Activated CD8-positive, alpha-beta memory T cell treated with anti-CD3 and anti-CD28 coated beads, Interleukin-2, amount 50 U/mL, for 24 hours (primary cell): ENCODE data around the gene UBE4B.

ENCODE experiments used
- DNase-seq: peaks from one replicate; pipeline ENCODE4 v3.0.0-alpha.2; 2020; ENCODE audit errors: extremely low read depth

UBE4B gene

DNA sequence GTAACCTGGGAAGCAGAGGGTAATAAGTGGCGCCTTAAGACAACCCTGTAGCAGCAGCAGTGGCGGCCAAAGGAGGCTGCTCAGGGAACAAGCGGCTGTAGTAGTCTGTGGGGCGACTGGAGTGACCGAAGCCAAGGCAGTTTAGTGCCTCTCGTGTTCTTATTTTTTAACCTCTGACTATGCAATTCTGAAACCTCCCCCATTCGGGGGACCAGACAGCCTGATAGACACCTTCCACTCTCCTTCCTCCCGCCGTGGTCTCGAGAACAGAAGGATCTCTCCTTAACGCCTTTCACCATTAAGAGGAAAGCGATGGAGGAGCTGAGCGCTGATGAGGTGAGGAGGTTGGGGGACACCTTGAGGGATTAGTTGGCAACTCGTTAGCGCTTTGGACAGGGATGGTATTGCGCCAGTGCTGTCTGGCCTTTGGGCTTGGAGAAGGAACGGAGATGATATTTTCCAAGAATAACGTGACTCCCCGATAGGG is 644 bp downstream of the UBE4B start:
- DNase-seq: no peak

DNA sequence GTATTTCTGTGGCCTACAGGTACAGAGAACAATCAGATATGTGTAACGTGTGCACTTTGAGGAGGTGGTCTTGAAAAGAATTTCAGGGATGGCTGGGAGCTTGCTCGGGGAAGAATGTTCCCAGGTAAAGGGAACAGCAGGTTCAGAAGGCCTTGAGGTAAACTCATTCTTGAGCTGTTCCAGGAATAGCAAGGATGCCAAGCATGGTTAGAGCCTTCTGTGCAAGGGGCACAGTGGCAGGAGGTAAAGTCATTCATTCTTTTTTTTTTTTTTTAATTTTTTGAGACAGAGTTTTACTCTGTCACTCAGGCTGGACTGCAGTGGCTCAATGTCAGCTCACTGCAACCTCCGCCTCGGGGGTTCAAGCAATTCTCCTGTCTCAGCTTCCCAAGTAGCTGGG is 10.0 kb downstream of the UBE4B start:
- DNase-seq: no peak

DNA sequence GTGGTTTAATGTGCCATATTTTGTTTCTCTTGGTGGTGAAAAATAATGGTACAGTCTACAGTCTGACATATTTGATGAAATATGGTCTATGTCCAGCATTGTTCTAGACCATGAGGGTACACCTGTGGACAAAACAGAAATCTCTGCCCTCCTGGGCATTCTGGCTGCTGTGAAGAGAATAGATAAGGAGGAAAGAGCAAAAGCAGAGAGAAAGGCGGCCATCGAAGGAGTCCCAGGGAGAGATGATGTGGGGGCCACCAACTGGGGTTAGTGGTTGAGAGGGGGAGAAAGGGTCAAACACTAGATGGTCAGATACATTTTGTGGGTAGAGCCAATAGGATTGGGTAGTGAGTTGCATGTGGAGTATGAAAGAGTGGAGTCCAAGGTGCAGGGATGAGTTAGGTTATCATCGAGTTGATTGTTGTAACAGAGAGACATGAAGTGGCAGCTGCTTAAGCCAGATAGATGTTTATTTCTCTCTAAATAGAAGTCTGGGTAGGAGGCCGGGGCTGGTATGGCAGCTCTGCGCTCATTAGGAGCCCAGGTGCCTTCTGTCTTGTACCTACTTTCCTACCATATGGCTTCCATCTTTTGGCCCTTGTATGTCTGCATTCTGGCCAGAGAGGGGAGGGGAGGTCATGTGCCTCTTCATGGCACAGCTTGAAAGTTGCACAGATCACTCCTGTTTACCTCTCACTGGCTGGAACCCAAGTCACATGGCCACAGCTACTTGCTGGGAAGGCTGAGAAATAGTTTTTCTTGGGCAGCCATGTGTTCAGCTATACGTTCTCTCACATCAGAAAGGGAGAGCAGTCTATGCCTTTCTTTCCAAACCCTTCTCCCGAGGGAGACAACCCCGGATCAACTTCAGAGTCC is 13.0 kb downstream of the UBE4B start:
- DNase-seq: no peak

DNA sequence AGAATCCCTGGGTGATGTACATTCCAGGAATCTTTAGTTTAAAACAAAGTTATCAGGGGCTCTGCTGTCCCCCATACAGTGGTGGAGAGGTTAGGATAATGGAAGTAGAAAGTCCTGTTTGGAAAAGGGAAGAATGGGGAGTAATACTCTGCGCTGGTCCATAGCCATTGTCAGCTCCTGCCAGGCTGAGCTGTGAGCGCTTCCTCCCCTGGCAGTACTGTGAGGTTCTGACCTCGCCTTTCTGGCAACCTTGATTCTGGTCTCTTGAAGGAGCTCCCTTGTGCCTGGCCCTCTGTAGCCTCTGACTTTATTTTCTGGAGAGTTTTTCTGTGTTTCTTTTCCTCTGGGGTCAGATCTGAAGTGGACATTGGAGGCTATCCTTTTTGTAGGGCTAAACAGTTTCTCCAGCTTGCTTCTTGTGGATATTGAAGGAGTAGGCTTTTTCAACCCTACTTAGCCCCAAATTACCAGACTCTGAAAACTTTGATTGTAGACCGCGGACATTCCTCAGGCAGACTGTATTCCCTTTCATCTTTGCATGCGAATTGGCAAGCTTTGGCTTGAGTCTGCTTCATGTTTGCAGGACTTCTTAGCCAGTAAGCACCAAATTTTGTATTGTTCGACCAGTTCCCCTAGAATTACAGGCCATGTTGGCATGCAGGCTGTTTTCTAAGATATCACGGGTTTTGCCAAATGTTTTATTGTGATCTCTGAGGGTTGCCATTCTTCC is 13.8 kb downstream of the UBE4B start:
- no peak for DNase-seq

DNA sequence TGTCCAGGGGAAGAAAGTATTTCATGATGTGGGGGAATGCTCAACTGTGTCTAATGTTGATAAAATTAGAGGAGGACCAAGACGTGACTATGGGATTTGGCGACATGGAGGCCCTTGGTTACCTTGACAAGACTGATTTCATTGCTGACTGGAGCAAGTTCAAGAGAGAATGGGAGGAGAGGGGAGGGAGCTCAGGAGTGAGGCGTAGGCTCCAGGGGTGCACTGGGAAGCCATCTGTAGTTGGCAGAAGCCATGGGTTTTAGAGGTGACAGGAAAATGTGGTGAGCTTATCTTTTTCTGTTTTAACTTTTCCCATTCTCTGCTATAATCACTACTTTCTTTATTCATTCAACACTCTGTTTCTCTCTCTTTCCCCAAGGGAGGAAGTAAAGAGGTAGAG is 15.8 kb downstream of the UBE4B start:
- DNase-seq: no peak

DNA sequence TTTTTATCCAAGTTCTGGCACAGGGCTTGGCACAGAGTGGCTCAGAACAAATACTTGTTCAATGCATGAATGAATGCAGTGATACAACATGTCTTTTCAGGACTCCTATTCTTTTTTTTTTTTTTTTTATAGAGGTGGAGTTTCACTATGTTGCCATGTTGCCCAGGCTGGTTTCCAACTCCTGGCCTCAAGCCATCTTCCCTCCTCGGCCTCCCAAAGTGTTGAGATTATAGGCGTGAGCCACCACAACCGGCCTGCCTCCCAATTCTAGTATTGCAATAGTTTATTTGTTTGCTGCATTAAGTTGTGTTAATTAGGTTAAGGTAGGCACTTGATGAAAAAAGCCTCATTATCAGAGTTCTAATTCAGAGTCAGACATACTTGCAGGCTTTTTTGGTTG is 17.9 kb downstream of the UBE4B start:
- no peak for DNase-seq

DNA sequence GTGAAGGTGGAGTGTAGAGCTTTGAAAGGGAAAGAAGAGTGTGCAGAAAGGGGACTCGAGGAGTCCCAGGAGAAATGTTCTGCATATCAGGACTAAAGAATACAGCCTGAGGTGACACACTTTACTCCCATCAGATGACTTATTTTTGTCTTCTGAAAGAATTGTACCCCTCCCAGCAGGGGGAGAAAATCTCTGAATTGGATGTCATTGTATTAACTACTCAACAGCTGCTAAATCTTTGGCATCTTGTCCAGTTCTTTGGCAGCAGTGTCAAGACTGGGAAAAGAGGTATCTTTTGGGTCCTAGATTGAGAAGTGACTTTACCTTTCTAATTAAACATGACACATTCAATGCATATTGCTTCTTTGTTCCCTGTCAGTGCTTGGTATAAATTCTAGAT is 18.9 kb downstream of the UBE4B start:
- DNase-seq: no peak

DNA sequence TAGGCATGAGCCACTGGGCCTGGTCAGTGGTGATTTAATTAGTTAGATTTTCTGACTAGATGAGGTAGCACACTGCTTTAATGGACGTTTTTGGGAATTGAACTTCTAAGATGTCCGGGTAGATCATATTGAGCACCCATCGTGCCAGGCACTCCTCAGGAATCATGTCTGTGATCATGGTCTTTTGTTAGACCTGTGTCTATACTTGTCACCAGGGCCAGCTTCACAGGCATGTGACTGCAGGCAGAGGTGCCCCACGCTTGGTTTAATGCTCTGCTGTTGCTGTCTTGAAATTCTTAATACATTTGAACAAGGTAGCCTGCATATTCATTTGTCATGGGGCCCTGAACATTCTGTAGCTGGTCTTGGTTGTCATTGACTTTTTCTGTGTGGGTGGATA is 19.6 kb downstream of the UBE4B start:
- no peak for DNase-seq

DNA sequence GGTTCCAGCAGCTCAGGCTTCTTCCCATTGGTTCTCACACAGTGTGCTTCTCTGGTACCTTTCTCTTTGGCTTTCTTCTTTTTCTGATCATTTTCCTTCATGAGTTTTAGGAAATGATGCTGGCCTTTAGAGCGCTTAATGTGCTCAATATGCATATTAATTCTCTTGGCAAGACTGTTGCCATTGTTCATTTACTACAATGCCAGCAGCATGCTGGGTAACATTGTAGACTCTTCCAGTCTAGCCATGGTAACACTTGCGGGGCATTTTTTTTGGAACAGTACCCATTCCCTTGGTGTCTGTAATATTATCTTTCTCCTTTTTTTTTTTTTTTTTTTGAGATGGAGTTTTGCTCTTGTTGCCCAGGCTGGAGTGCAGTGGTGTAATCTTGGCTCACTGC is 21.7 kb downstream of the UBE4B start:
- no peak for DNase-seq

DNA sequence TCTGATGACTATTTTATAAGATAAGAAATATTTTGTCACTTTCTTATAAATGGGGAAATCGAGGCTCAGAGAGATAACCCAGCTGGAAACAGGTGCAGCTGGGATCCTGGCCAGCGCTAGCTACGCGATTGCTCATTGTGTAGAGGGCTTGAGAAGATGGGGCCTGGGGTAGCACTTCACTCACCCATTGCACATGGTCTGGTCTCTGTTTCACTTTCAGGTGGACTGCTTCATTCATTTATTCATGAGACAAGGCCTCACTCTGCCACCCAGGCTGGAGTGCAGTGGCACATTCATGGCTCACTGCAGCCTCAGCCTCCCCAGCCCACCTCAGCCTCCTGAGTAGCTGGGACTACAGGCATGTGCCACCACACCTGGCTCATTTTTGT is 23.8 kb downstream of the UBE4B start:
- DNase-seq: no peak

DNA sequence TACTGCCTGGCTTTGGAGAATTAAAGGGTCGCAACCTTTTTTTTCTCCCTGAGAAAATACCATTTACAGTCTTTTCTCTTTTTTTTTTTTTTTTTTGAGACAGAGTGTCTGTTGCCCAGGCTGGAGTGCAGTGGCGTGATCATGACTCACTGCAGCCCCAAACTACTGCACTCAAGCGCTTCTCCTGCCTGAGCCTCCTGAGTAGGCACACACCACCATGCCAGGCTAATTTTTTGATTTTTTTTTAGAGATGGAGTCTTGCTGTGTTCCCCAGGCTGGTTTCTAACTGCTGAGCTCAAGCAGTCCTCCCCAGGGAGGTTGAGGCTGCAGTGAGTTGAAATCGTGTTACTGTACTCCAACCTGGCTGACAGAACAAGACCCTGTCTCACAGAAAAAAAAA is 24.6 kb downstream of the UBE4B start:
- no peak for DNase-seq

DNA sequence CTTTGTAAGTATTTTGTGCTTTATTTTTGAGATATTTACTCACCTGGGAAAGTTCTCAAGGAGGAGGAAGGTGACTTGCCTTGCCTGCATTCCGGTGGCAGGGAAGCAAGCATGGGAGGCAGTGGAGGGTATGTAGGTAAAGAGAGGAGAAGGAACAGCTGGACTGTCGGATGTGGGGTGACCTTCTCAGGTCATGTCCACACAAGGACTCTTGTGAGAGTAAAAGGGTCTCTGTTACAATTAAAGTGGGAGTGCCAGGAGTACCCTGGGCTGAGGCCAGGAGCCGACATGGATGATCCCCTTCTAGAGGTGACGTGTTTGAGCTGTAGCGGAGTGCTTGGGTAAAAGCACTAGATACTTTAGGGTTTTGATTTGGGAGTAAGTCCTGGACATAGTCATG is 25.0 kb downstream of the UBE4B start:
- DNase-seq: no peak

DNA sequence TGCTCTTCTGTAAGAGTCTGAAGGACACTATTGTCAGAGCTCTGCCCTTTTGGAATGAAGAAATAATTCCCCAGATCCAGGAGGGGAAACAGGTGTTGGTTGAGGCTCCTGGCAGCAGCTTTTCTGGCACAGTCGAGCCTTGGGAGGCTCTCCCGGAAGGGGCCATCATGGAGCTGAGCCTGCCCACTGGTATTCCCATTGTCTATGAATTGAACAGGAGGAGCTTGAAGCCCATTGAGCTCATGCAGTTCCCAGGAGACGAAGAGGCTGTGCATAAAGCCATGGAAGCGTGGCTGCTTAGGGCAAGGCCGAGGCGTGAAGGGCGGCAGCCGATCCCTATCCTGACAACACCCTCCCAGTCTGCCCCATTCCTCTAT is 26.6 kb downstream of the UBE4B start:
- no peak for DNase-seq

DNA sequence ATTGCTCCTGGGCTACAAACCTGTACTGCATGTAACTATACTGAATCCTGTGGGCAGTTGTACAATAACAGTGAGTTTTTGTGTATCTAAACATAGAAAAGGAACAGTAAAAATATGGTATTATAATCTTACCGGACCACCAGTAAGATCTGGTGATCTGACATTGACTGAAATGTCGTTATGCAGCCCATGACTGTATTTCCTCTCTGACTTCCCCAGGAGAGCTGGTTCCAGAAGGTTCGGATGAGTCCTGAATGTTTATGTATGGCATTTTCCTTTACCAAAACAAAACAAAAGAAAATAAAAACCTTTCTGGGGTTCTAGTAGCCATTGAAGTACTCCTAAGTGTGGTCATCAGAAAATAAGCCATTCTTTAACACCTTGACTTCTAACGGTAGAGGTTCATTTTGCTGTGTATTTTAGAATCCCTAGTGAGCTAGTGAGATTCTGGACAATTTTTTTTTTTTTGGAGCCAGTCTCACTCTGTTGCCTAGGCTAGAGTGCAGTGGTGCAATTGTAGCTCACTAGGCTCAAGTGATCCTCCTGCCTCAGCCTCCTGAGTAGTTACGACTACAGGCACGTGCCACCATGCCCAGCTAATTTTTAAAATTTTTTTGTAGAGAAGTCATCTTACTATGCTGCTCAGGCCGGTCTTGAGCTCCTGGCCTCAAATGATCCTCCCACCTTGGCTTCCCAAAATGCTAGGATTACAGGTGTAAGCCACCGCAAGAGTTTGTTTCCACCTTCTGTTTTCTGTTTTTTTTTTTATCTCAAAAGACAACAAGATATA is 27.7 kb downstream of the UBE4B start:
- no peak for DNase-seq

DNA sequence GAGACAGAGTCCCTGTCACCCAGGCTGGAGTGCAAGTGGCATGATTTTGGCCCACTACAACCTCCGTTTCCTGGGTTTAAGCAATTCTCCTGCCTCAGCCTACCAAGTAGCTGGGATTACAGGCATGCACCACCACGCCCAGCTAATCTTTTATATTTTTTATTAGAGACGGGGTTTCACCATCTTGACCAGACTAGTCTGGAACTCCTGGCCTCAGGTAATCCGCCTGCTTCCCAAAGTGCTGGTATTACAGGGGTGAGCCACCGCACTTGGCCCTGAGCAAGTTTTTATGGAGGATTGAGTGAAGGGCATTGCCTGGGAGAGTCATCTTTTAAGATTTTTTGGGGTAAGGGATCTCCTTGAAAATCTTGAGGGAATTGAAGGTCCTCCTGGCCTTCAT is 28.5 kb downstream of the UBE4B start:
- no peak for DNase-seq

DNA sequence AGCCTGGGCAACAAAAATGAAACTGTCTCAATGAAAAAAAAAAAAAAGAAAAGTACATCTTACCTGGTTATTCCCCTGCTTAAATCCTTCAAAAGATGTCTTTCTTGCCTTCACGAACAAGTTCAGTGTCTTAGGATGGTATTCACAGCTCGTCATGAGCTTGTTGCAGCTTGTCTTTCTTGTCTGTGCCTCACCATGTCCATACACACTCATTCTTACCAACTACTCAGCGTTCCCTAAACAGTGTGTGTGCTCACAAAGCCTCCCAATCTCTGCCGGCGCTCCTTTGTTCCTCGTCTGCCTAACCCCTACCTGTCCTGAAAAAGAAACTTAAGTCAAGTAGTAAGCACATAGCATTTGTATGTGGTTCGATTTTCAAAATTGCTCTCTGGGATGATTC is 31.1 kb downstream of the UBE4B start:
- no peak for DNase-seq

DNA sequence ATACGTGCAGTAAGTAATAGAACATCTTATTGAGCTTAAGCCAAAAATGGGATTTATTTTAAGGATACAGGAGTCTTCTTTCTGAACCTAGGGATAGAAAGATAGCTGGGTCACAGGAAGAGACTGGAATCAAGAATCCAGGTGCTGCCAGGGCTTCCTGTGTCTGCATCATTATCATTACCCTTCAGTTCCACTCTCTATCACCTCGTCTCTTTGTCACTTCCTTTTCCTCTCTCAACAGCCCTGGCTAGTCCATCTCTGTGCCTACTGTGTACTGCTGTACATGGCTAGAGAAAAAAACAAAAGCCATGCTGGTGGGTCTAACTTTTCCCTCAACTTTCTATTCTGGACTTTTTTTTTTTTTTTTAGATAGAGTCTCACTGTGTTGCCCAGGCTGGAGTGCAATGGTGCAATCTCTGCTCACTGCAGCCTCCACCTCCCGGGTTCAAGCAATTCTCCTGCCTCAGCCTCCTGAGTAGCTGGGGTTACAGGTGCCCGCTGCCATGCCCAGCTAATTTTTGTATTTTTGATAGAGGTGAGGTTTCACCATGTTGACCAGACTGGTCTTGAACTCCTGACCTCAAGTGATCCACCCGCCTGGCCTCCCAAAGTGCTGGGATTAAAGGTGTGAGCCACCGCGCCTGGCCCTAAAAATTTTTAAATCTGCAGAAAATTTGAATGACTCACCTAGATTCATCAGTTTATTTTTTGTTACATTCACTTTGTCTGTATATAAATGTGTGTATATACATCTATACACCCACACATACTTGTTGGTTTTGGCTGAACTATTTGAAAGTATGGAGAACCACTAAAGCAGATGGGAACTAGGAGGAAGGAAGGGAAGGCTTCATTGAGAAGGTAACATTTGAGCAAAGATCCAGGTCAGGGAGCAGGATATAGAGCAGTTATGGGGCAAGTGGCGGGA is 31.9 kb downstream of the UBE4B start:
- DNase-seq: no peak

DNA sequence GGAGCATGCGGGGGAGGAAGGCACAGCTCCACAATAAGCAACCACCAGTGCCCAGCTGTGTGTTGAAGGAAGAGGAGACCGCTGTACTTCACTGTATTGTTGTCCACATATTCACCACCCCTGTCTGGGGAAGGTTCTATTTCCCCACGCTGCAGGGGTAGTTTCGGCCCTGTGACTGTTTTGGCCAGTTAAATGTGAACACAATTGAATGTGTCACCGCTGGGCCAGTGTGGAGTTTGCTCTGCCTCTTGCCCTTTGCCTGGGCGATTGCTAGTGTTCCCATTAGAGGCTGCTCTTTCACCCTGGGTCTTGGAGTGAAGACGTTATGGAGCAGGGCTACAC is 32.6 kb downstream of the UBE4B start:
- DNase-seq: no peak

DNA sequence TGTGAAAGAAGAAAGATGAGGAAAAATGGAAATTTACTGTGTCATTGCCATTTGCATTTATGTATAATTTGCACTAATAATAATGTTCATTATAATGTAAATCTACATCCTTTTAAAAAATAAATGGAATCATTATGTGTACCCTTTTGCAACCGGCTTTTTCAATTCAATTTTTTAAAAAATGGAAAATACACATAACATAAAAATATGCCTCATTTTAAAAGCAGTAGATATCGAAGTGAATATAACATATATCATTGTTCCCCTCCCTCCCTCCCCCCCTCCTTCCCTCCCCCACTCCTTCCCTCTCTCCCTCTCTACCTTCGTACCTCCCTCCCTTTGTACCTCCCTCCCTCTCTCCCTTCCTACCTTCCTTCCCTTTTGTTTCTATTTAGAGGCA is 33.0 kb downstream of the UBE4B start:
- no peak for DNase-seq

DNA sequence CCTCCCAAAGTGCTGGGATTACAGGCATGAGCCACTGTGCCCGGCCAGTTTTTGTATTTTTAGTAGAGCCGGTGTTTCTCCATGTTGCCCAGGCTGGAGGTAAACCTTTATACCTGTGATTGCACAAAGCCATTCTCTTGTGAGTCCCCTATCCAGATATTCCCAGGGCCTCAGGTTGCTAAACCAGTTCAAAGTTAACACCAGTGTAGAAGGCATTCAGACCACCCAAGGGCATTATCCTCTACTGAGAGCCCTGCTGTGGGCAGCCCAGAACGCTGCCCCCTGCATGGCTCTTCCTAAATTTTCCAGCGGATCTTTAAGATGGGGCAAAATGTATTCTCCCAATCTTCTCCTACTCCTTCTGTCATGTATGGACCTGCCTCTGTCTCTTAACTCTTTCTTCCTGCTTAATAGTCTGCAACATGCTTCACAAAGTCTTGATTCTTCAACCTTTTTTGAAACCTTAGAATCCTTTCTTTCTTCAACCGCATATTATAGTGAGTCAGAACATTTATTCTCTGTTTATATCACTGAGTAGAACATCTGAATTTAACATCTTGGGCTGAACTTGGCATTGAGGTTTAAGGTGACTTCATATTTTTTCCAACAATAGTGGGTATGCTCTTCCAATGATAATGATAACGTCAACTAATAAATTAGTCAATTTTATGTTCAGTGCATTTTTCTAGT is 36.0 kb downstream of the UBE4B start:
- no peak for DNase-seq

DNA sequence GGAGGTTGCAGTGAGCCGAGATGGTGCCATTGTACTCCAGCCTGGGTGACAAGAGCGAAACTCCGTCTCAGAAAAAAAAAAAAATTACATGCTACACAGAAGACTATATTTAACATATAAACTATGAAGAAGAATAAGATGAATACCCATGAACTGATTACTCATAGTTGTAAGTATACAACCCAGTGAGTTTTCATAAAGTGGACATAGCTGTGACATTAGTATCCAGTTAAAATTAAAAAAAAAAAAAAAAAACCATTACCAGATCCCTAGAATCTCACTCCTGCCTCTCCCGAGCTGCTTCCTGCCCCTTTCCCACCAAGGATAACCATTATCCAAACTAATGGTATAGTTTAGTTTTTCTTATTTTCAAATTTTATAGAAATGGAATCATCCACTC is 37.4 kb downstream of the UBE4B start:
- DNase-seq: no peak
